HG02678 (cell line): ENCODE results near the gene MIAT.
"Not testable (repeated sequence)": the region's sequence is repeated elsewhere in the genome, so short reads cannot be mapped to it uniquely, and the experiment has no call there.

ENCODE experiments used
- ATAC-seq: cut with Tn5 transposase; IDR thresholded peaks from one replicate; pipeline ENCODE4 v1.9.1; 2021; ENCODE audit warnings: mild to moderate bottlenecking, moderate library complexity; ENCODE audit not compliant: unreplicated experiment

MIAT gene

DNA sequence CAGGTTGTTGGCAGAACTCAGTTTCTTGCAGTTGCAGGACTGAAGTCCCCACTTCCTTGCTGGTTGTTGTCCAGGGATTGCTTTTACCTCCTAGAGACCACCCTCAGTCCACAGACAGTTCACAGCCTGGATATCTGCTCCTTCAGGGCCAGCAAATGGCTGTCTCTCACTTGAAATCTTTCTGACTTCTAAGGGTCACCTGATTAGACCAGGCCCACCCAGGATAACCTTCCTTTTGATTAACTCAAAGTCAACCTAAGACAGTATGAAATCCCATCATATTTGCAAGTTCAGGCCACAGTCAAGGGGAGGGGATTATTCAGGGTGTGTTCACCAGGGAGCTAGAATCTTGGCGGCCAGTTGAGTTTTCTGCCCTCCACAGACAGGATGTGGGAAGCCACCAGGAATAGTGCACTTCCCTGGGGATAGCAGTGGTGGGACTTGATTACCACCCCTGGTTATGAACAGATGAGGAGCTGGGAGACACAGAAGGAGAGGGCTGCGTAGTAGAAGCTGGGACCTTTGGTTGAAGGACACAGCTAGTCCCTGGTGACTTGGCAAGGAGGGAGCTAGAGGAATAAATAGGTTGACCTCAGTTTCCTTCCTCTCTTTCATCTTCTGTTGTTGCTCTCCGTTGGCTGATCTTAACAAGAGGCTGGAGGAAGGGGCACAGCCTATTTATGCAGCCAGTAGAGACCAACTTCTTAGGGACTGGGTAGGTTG is 33.4 kb downstream of the MIAT start:
- no peak for ATAC-seq

GRCh38 chr22:26691377-26691716 is 34.0 kb downstream of the MIAT start:
- ATAC-seq, result no peak

- ATAC-seq, result no peak
Observed at GRCh38 chr22:26692215-26692614, 34.8 kb downstream of the MIAT start.

DNA sequence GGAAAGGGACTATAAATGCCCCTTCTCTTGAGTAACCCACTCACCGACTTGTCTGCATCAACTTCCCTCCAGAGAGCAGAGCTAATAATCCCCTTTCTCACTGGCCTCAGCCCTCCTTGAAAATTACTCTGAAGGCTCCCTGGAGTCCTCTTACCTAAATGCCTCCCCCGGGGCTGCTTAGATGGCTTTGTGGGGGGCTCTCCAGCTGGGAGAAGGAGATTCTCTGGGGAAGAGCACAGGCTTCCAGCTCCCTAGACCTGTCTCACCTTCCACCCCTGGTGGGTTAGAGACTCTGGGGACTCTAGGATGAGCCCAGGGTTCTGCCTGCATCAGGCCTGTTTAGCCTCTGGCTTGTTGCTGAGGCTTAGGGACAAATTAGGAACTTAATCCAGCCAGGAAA is 39.8 kb downstream of the MIAT start:
- no peak for ATAC-seq

- ATAC-seq, result no peak
Observed at GRCh38 chr22:26700462-26700861, 43.1 kb downstream of the MIAT start.

- no peak for ATAC-seq
Observed at GRCh38 chr22:26700886-26701285, 43.5 kb downstream of the MIAT start.

- ATAC-seq, result no peak
Observed at GRCh38 chr22:26701323-26701722, 43.9 kb downstream of the MIAT start.

GRCh38 chr22:26702906-26703830 is 45.8 kb downstream of the MIAT start:
- ATAC-seq, result no peak

DNA sequence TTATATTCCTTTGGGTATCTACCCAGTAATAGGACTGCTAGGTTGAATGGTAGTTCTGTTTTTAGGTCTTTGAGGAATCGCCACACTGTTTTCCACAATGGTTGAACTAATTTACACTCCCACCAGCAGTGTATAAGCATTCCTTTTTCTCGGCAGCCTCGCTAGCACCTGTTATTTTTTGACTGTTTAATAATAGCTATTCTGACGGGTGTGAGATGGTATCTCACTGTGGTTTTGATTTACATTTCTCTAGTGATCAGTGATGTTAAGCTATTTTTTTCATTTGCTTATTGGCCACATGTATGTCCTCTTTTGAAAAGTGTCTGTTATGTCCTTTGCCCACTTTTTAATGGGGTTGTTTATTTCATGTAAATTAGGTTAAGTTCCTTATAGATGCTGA is 48.0 kb downstream of the MIAT start:
- ATAC-seq, result not testable (repeated sequence)

DNA sequence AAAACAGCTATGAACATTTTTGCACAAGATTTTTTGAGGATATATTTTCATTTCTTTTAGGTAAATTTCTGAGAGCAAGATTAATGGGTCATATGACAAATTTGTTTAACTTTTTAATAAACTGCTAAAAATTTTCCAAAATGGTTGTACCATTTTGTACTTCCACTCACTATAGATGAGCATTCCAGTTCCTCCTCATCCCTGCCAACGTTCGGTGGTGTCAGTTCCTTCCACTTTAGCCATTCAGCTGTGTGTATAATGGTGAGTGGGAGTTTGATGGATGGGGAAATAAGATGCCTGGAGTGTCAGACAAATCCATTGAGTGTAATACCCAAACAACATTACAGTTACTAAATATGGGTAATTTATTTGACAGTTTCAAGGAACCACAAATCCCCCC is 49.7 kb downstream of the MIAT start:
- ATAC-seq, result no peak

GRCh38 chr22:26707581-26707980 is 50.2 kb downstream of the MIAT start:
- no peak for ATAC-seq

DNA sequence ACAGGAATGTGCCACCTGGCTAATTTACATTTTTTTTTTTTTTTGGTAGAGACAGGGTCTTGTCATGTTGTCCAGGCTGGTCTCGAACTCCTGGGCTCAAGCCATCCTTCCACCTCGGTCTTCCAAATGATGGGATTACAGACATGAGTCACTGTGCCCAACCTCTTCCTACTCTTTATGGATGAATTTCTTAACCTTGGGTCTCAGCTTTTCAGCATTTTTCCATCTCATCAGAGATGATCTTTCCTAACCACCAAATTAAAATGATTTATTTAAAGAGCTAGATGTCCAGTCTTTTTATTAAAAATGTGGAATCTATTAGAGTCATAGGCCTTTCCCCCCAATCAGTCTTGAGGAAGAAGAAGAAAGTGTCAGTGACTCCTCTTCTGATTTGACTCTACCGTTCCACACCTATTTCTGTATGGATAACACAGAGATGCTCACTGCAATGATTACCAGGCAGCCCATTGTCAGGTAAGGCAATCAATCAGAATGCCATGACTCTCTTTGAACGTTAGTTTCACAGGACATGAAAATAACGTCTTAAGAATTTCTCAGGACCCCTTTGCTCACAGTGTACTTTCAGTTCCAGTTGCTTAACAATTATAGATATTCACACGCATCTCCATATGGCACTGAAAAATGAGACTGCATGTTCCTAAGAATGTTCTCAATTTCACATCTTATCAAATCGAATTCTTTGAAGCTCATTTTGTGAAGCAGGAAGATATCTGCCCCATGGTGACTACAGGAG is 51.0 kb downstream of the MIAT start:
- no peak for ATAC-seq

DNA sequence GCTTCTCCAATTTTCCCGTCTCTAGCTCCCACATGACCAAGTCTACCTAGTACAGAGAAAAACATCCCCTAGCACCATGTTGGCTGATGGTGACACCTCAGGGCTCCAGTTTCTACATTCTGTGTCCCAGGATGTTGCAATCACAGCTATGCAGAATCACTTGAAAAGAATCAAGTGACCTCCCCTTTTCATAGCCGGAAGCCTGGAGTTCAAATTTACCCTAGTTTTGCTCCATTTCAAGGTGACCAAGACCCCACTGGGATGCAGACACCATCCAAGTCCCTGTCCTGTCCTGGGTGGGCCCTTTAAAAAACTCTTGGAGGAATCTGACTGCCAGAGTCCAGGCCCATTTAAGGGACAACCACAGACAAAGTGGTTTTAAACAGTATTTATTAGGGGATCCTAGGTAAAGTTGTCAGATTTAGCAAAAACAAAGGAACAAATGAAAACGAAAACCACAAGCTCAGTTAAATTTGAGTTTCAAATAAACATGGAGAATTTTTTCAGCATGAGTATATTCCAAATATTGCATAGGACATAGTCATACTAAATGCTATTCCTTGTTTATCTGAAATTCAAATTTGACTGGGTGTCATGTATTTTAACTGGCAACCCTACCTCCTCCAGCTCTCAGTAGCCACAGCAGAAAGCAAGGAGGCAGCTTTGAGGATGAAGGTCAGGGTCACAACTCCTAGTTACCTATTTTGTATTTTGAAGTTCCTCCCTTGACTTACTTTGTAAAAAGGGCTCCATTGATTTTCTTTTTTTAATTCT is 52.4 kb downstream of the MIAT start:
- no peak for ATAC-seq

DNA sequence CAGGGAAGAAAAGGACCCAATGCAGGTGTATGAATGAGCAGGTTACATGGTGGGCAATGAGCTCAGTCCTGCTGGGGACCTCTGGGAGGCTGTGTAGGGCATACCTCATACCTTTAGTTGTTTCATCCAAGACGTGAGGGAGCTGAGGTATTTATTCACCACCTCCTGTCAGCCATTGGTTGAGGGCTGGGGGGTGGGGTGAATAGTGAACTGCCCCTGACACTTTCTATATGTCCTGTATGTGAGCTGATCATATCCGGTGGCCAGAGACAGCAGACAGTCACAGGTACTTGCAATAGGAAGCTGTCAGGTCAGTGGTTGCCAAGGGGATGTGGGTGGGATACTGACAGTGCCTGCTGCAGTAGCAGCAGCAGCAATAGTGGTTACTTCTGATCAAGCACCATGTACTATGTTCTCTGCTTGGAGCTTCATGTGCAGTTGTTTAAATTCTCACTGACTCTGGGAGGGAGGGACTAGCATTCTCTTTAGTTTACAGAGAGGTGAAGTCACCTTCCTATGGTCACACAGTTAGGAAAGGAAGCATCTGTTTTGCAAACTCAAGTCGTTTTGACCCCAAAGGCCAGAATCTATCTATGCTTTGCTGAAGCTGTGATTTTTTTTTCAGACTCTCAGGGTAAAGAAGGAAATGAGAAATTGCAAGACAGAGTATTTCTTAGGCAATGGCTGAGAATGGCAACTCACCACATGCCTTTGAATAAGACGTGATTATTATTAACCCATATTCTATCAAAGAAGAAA is 54.0 kb downstream of the MIAT start:
- ATAC-seq, result no peak

DNA sequence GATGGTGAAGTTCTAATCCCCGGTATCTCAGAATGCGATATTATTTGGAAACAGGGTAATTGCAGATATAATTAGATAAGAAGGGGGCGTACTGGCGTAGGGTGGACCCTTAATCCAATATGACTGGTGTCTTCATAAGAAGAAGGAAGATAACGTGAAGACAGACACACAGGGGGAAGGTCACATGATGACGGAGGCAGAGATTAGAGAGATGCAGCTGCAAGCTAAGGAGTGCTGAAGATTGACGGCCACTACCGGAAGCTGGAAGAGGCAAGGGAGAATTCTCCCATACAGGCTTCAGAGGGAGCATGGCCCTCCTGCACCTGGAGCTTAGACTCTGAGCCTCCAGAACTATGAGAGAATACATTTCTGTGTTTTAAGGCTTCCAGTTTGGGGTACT is 54.8 kb downstream of the MIAT start:
- no peak for ATAC-seq

- no peak for ATAC-seq
Observed at GRCh38 chr22:26713823-26714449, 56.5 kb downstream of the MIAT start.

GRCh38 chr22:26714971-26715370 is 57.6 kb downstream of the MIAT start:
- no peak for ATAC-seq

DNA sequence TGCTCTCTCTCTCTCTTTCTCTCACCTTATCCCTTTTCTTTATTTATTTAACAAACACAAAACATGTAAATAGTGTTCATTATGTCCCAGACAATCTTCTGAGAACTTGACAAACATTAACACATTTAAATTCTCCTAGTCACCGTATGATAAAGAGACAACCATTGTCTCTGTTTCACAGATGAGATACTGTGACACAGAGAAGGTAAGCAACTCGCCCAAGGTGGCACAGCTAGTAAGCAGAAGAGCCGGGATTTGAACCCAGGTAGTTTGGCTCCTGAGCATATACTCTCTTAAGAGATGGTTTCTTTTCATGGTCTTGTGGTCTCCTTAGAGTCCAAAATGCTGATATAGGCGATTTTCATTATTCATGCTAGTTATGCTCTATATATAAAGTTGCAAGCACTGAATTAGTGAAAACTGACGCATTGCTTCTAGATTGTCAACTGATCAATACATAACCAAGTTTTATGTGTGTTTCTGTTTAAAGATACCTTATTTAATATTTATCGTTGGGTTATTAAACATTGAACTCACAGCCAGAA is 58.1 kb downstream of the MIAT start:
- no peak for ATAC-seq

GRCh38 chr22:26718488-26718887 is 61.1 kb downstream of the MIAT start:
- no peak for ATAC-seq
